ENCODE data around the gene HMGB1. TPM values are rescaled to one million over a fixed set of nuclear protein-coding genes. Genes with fewer than 3 reads are reported as not detected.

HMGB1 gene
- total RNA-seq, 3 donors from 2014 or later (not counting 1 experiment from before 2014, with no cell fraction given): 397 to 449 (median 409) TPM

- Mint-ChIP-seq H3K4me3 (no peak overlapping the region), H3K9me3 (no peaks in the 10 kb centered on the region), H3K36me3 (no peaks in the 10 kb centered on the region), H3K27ac (no peak overlapping the region), H3K27me3 (ENCODE audit: low read depth in 2 of 2) (peaks cover 7 to 9% of the 10 kb centered on the region in 2 donors), H3K4me1 (no peaks in the 10 kb centered on the region)
- Histone ChIP-seq H3K9me3 (ENCODE audit: control insufficient read depth, insufficient read depth, low read length) (no peaks in the 10 kb centered on the region), H3K4me1 (ENCODE audit: control insufficient read depth, insufficient read depth, low read length) (no peaks in the 10 kb centered on the region), H3K27me3 (ENCODE audit: control insufficient read depth, insufficient read depth, low read length) (no peaks in the 10 kb centered on the region), H3K36me3 (ENCODE audit: control insufficient read depth, insufficient read depth, low read length) (no peaks in the 10 kb centered on the region), H3K27ac (ENCODE audit: low read length) (no peak overlapping the region), H3K4me3 (ENCODE audit: low read length) (no peak overlapping the region)
- intact Hi-C loops (cut with micrococcal nuclease): no loop called here
- no peak for DNase-seq
- no peak for TF ChIP-seq CTCF (IDR thresholded peaks at IDR 0.05)
- ATAC-seq: no peak
- WGBS (ENCODE audit: insufficient coverage): 92% methylated on average over 6 of the region's 6 CpGs
These were observed 14.7 kb upstream of the HMGB1 start for GRCh38 chr13:30480292-30480950.

GRCh38 chr13:30479883-30480219 is 14.1 kb upstream of the HMGB1 start:
- Mint-ChIP-seq H3K27me3 (ENCODE audit: low read depth in 2 of 2) (peaks cover 7% of the 10 kb centered on the region in 2 donors), H3K4me1 (no peaks in the 10 kb centered on the region), H3K27ac (no peak overlapping the region), H3K9me3 (no peaks in the 10 kb centered on the region), H3K4me3 (no peak overlapping the region), H3K36me3 (no peaks in the 10 kb centered on the region)
- no peak for DNase-seq
- intact Hi-C loops (cut with micrococcal nuclease): no loop called here
- Histone ChIP-seq H3K27me3 (ENCODE audit: control insufficient read depth, insufficient read depth, low read length) (no peaks in the 10 kb centered on the region), H3K27ac (ENCODE audit: low read length) (no peak overlapping the region), H3K9me3 (ENCODE audit: control insufficient read depth, insufficient read depth, low read length) (no peaks in the 10 kb centered on the region), H3K4me3 (ENCODE audit: low read length) (no peak overlapping the region), H3K36me3 (ENCODE audit: control insufficient read depth, insufficient read depth, low read length) (no peaks in the 10 kb centered on the region), H3K4me1 (ENCODE audit: control insufficient read depth, insufficient read depth, low read length) (no peaks in the 10 kb centered on the region)
- no CpG with 5 or more reads among the region's 1 CpG for WGBS (ENCODE audit: insufficient coverage)
- ATAC-seq: no peak
- TF ChIP-seq CTCF (IDR thresholded peaks at IDR 0.05): no peak

GRCh38 chr13:30479154-30479882 is 13.6 kb upstream of the HMGB1 start:
- Histone ChIP-seq H3K27ac (ENCODE audit: low read length) (no peak overlapping the region), H3K4me3 (ENCODE audit: low read length) (no peak overlapping the region), H3K36me3 (ENCODE audit: control insufficient read depth, insufficient read depth, low read length) (no peaks in the 10 kb centered on the region), H3K27me3 (ENCODE audit: control insufficient read depth, insufficient read depth, low read length) (no peaks in the 10 kb centered on the region), H3K9me3 (ENCODE audit: control insufficient read depth, insufficient read depth, low read length) (no peaks in the 10 kb centered on the region), H3K4me1 (ENCODE audit: control insufficient read depth, insufficient read depth, low read length) (no peaks in the 10 kb centered on the region)
- no peaks in the 10 kb centered on the region for H3K36me3 Mint-ChIP-seq
- no peak for TF ChIP-seq CTCF (IDR thresholded peaks at IDR 0.05)
- no peak for ATAC-seq
- no peaks in the 10 kb centered on the region for H3K4me1 Mint-ChIP-seq
- DNase-seq: no peak
- 85% methylated on average over 4 of the region's 5 CpGs for WGBS (ENCODE audit: insufficient coverage)
- H3K27me3 Mint-ChIP-seq (ENCODE audit: low read depth in 2 of 2): peaks cover 7% of the 10 kb centered on the region in 2 donors
- H3K9me3 Mint-ChIP-seq: no peaks in the 10 kb centered on the region
- no peak overlapping the region for H3K27ac Mint-ChIP-seq
- intact Hi-C loops (cut with micrococcal nuclease): no loop called here
- H3K4me3 Mint-ChIP-seq: no peak overlapping the region
